H9 (cell line): ENCODE results near the gene SARS1. TPM values are rescaled to one million over a fixed set of nuclear protein-coding genes. Genes with fewer than 3 reads are reported as not detected.

Source experiments
- DNase-seq: peaks from one replicate; pipeline ENCODE4 v3.0.0-alpha.2; 2017
- H2AFZ ChIP-seq: one replicate; pipeline ENCODE4 v1.6.1; 2013; ENCODE audit warnings: mild to moderate bottlenecking, low read length, control low read depth, moderate library complexity
- H2AK5ac ChIP-seq: 2 replicates; pipeline ENCODE4 v1.6.1; 2013; ENCODE audit warnings: low read length, control low read depth, mixed read lengths; ENCODE audit not compliant: insufficient read length
- H2BK120ac ChIP-seq: one replicate; pipeline ENCODE4 v1.6.1; 2013; ENCODE audit warnings: low read depth, mild to moderate bottlenecking, low read length, control low read depth, inconsistent platforms; ENCODE audit not compliant: poor library complexity, severe bottlenecking
- H2BK12ac ChIP-seq: 2 replicates; pipeline ENCODE4 v1.6.1; 2013; ENCODE audit warnings: low read length, control low read depth, mixed read lengths, low read depth; ENCODE audit not compliant: insufficient read length
- H2BK15ac ChIP-seq: 2 replicates; pipeline ENCODE4 v1.6.1; 2013; ENCODE audit warnings: low read depth, low read length, control low read depth
- H2BK20ac ChIP-seq: one replicate; pipeline ENCODE4 v1.6.1; 2013; ENCODE audit warnings: low read depth, mild to moderate bottlenecking, low read length, control low read depth, inconsistent platforms; ENCODE audit not compliant: poor library complexity, severe bottlenecking
- H2BK5ac ChIP-seq: 2 replicates; pipeline ENCODE4 v1.6.1; 2013; ENCODE audit warnings: low read length, control low read depth, mixed read lengths; ENCODE audit not compliant: insufficient read length
- H3K14ac ChIP-seq: 2 replicates; pipeline ENCODE4 v1.6.1; 2013; ENCODE audit warnings: low read length, control low read depth; ENCODE audit not compliant: insufficient read depth
- H3K18ac ChIP-seq: 2 replicates; pipeline ENCODE4 v1.6.1; 2013; ENCODE audit warnings: low read depth, mild to moderate bottlenecking, mixed read lengths, low read length, control low read depth; ENCODE audit not compliant: insufficient read length
- H3K23ac ChIP-seq: 2 replicates; pipeline ENCODE4 v1.6.1; 2013; ENCODE audit warnings: low read length, control low read depth, mixed read lengths, low read depth; ENCODE audit not compliant: insufficient read length
- H3K23me2 ChIP-seq: 2 replicates; pipeline ENCODE4 v1.6.1; 2013; ENCODE audit warnings: low read depth, mild to moderate bottlenecking, mixed read lengths, low read length, control low read depth; ENCODE audit not compliant: insufficient read length, poor library complexity, severe bottlenecking
- H3K27ac ChIP-seq: 2 replicates; pipeline ENCODE4 v1.5.1; 2013; ENCODE audit warnings: low read length, control low read depth, mixed read lengths, low read depth; ENCODE audit not compliant: insufficient read length
- H3K27me3 ChIP-seq: 2 replicates; pipeline ENCODE4 v1.6.1; 2013; ENCODE audit warnings: low read length, control low read depth, inconsistent platforms; ENCODE audit not compliant: insufficient read depth
- H3K4ac ChIP-seq: 2 replicates; pipeline ENCODE4 v1.6.1; 2013; ENCODE audit warnings: low read depth, mild to moderate bottlenecking, control low read depth, inconsistent platforms, low read length, moderate library complexity
- H3K4me1 ChIP-seq: 2 replicates; pipeline ENCODE4 v1.6.1; 2013; ENCODE audit warnings: low read length, control low read depth, inconsistent platforms; ENCODE audit not compliant: insufficient read depth
- H3K4me2 ChIP-seq: 2 replicates; pipeline ENCODE4 v1.6.1; 2013; ENCODE audit warnings: low read length, control low read depth, mixed read lengths; ENCODE audit not compliant: insufficient read length, insufficient read depth
- H3K56ac ChIP-seq: 2 replicates; pipeline ENCODE4 v1.6.1; 2013; ENCODE audit warnings: low read depth, mild to moderate bottlenecking, mixed read lengths, low read length, control low read depth; ENCODE audit not compliant: insufficient read length
- H3K79me1 ChIP-seq: 2 replicates; pipeline ENCODE4 v1.6.1; 2013; ENCODE audit warnings: low read depth, mild to moderate bottlenecking, moderate library complexity, low read length, control low read depth, inconsistent platforms; ENCODE audit not compliant: insufficient read depth, poor library complexity, severe bottlenecking
- H3K79me2 ChIP-seq: 2 replicates; pipeline ENCODE4 v1.6.1; 2013; ENCODE audit warnings: low read length, control low read depth, inconsistent platforms; ENCODE audit not compliant: insufficient read depth
- H3K9ac ChIP-seq: 2 replicates; pipeline ENCODE4 v1.6.1; 2013; ENCODE audit warnings: low read length, control low read depth, mixed read lengths; ENCODE audit not compliant: insufficient read length; ENCODE audit errors: extremely low read depth
- H3K9me3 ChIP-seq: one replicate; pipeline ENCODE4 v1.6.1; 2013; ENCODE audit warnings: low read depth, low read length, inconsistent platforms; ENCODE audit not compliant: control insufficient read depth
- H3T11ph ChIP-seq: one replicate; pipeline ENCODE4 v1.6.1; 2013; ENCODE audit warnings: mild to moderate bottlenecking, low read length, control low read depth, inconsistent platforms
- H4K20me1 ChIP-seq: one replicate; pipeline ENCODE4 v1.6.1; 2013; ENCODE audit not compliant: control insufficient read depth, insufficient read length, insufficient read depth
- H4K5ac ChIP-seq: 2 replicates; pipeline ENCODE4 v1.6.1; 2013; ENCODE audit warnings: low read depth, mild to moderate bottlenecking, mixed read lengths, low read length, control low read depth; ENCODE audit not compliant: insufficient read length
- H4K8ac ChIP-seq: replicated peaks from 2 replicates; pipeline ENCODE4 v1.6.1; 2013; ENCODE audit warnings: low read length, control low read depth, mixed read lengths, low read depth; ENCODE audit not compliant: insufficient read length
- H4K91ac ChIP-seq: 2 replicates; pipeline ENCODE4 v1.6.1; 2013; ENCODE audit warnings: low read depth, mild to moderate bottlenecking, moderate library complexity, mixed read lengths, low read length, control low read depth; ENCODE audit not compliant: insufficient read length
- H3K27ac Mint-ChIP-seq, 3 experiments: 2 replicates in 2 of 3; 3 replicates in 1 of 3; pipeline ENCODE4 v1.8.0; 2020 to 2021; ENCODE audit warnings: mixed read lengths in 3 of 3, mild to moderate bottlenecking in 1 of 3, moderate library complexity in 1 of 3
- H3K27me3 Mint-ChIP-seq: 2 replicates; pipeline ENCODE4 v1.8.0; 2021; ENCODE audit warnings: low read depth, mild to moderate bottlenecking, moderate library complexity, mixed read lengths
- H3K36me3 Mint-ChIP-seq, 3 experiments: 2 replicates in 2 of 3; 3 replicates in 1 of 3; pipeline ENCODE4 v1.8.0; 2020 to 2021; ENCODE audit warnings: low read depth in 3 of 3, mixed read lengths in 3 of 3; ENCODE audit not compliant: insufficient read depth in 1 of 3
- H3K4me1 Mint-ChIP-seq, 2 experiments: 2 replicates each; pipeline ENCODE4 v1.8.0; 2020; ENCODE audit warnings: mixed read lengths in 2 of 2
- H3K4me3 Mint-ChIP-seq, 2 experiments: 2 replicates in 1 of 2; 3 replicates in 1 of 2; pipeline ENCODE4 v1.8.0; 2020 to 2021; ENCODE audit warnings: mild to moderate bottlenecking in 2 of 2, mixed read lengths in 2 of 2, moderate library complexity in 1 of 2
- H3K9me3 Mint-ChIP-seq, 2 experiments: 2 replicates in 1 of 2; 3 replicates in 1 of 2; pipeline ENCODE4 v1.8.0; 2020; ENCODE audit warnings: mild to moderate bottlenecking in 2 of 2, mixed read lengths in 2 of 2, moderate library complexity in 1 of 2
- CTCF ChIP-seq: fragments of 200-600 bp; sonication (generic); conservative IDR thresholded peaks from 3 replicates; pipeline ENCODE4 v1.8.0; 2021; ENCODE audit warnings: antibody characterized with exemption, mild to moderate bottlenecking
- WGBS: extraction: QIAGEN DNeasy Blood & Tissue Kit; methylation state at CpG from one replicate; pipeline ENCODE4 v1.1.7; 2013; ENCODE audit warnings: missing lambda C conversion rate, low lambda C conversion rate, mixed read lengths; ENCODE audit not compliant: insufficient read length; ENCODE audit errors: extremely low coverage; 5-methylcytosine and 5-hydroxymethylcytosine counted together
- total RNA-seq: library from RNA; stranded (reverse); gene quantifications from 2 replicates; pipeline ENCODE4 v1.2.1, GENCODE V29; 2021

Gene SARS1
- total RNA-seq, 1 experiment from 2014 or later, result 139 TPM

GRCh38 chr1:109280862-109281261 lies 67.1 kb downstream of the SARS1 start:
- Histone ChIP-seq H3K4ac (no peak overlapping the region), H3K79me1 (peaks cover 5% of the 10 kb centered on the region), H3K18ac (no peak overlapping the region), H2BK5ac (no peak overlapping the region), H4K5ac (no peak overlapping the region), H3K4me1 (peaks cover 3% of the 10 kb centered on the region; the same call in 1 of the 2 replicates), H3K9me3 (no peaks in the 10 kb centered on the region), H4K91ac (no peak overlapping the region), H2BK12ac (no peak overlapping the region), H3K14ac (no peak overlapping the region), H3K9ac (no peak overlapping the region), H3K79me2 (peaks cover 2% of the 10 kb centered on the region; the same call in 1 of the 2 replicates), H3T11ph (no peak overlapping the region), H3K27me3 (no peaks in the 10 kb centered on the region), H2BK120ac (no peak overlapping the region), H2BK15ac (no peak overlapping the region), H2AFZ (no peak overlapping the region), H4K20me1 (no peaks in the 10 kb centered on the region), H3K56ac (no peak overlapping the region), H4K8ac (no peak overlapping the region), H2BK20ac (no peak overlapping the region), H3K4me2 (no peak overlapping the region), H3K23me2 (peaks cover 13% of the 10 kb centered on the region), H3K23ac (no peak overlapping the region), H3K27ac (no peak overlapping the region), H2AK5ac (no peak overlapping the region)
- no CpG with 5 or more reads among the region's 12 CpGs for WGBS
- H3K27me3 Mint-ChIP-seq, result no peaks in the 10 kb centered on the region
- H3K9me3 Mint-ChIP-seq, result no peaks in the 10 kb centered on the region; a peak in 2 of 5 replicates
- H3K27ac Mint-ChIP-seq, result no peak overlapping the region; a peak in 1 of 7 replicates
- H3K4me3 Mint-ChIP-seq, result peak overlapping the region in 1 of 2 experiments; percentile 99; a peak in 1 of 5 replicates
- DNase-seq, result no peak
- TF ChIP-seq CTCF, result no peak
- H3K4me1 Mint-ChIP-seq, result peaks cover 38 to 47% of the 10 kb centered on the region in 2 experiments
- peaks cover 18 to 31% (median 30%) of the 10 kb centered on the region in 3 experiments for H3K36me3 Mint-ChIP-seq
